C4-2B (cell line): ENCODE measurements around the gene PIGU.
A peak's percentile ranks its signal among the peaks of the same experiment; 100 is the strongest.

Experiments used
- H3K27ac ChIP-seq: fragments of 450-650 bp; 2 replicates; pipeline ENCODE4 v1.5.1; 2017
- CTCF ChIP-seq: fragments of 450-650 bp; conservative IDR thresholded peaks from 2 replicates; pipeline ENCODE4 v1.5.1; 2017; ENCODE audit warnings: mild to moderate bottlenecking
- ZFX ChIP-seq: fragments of 450-650 bp; IDR thresholded peaks from 2 replicates; pipeline ENCODE4 v1.6.1; 2017

Gene PIGU

GRCh38 chr20:34583544-34583943, 93.3 kb downstream of the PIGU start:
- no peak for TF ChIP-seq ZFX
- no peak for TF ChIP-seq CTCF
- H3K27ac ChIP-seq, result no peak overlapping the region

- H3K27ac ChIP-seq, result no peak overlapping the region
- TF ChIP-seq ZFX (no peak), CTCF (no peak)
Measured at GRCh38 chr20:34582911-34583310, 94.0 kb downstream of the PIGU start.

GRCh38 chr20:34582221-34582620, 94.7 kb downstream of the PIGU start:
- no peak overlapping the region for H3K27ac ChIP-seq
- TF ChIP-seq ZFX, result no peak
- TF ChIP-seq CTCF, result no peak

- TF ChIP-seq CTCF, result no peak
- TF ChIP-seq ZFX, result no peak
- no peak overlapping the region for H3K27ac ChIP-seq
Measured at GRCh38 chr20:34581341-34582184, 95.3 kb downstream of the PIGU start.

GRCh38 chr20:34579979-34580940, 96.6 kb downstream of the PIGU start:
- H3K27ac ChIP-seq, result no peak overlapping the region
- no peak for TF ChIP-seq CTCF
- TF ChIP-seq ZFX, result no peak

- TF ChIP-seq ZFX (no peak), CTCF (peak; percentile 73)
- H3K27ac ChIP-seq, result no peak overlapping the region
Measured at GRCh38 chr20:34579191-34579978, 97.5 kb downstream of the PIGU start.
